ENCODE results near the gene MAST2. TPM values are rescaled to one million over a fixed set of nuclear protein-coding genes. Genes with fewer than 3 reads are reported as not detected.
"Not testable (repeated sequence)": the region's sequence is repeated elsewhere in the genome, so short reads cannot be mapped to it uniquely, and the experiment has no call there.

MAST2 gene
- total RNA-seq, 2 donors from 2014 or later, result 44.5 to 52.1 TPM

GRCh38 chr1:45942411-45942810 lies 139.0 kb downstream of the MAST2 start:
- Histone ChIP-seq H3K9me3 (peaks cover 0 to 12% of the 10 kb centered on the region in 2 donors), H3K27me3 (no peaks in the 10 kb centered on the region), H3K4me3 (no peak overlapping the region), H3K36me3 (no peaks in the 10 kb centered on the region), H3K27ac (no peak overlapping the region), H3K4me1 (peaks cover 0 to 9% of the 10 kb centered on the region in 2 donors)
- DNase-seq (ENCODE audit: low spot score), result no peak
- TF ChIP-seq CTCF (IDR thresholded peaks at IDR 0.05), result no peak

DNA sequence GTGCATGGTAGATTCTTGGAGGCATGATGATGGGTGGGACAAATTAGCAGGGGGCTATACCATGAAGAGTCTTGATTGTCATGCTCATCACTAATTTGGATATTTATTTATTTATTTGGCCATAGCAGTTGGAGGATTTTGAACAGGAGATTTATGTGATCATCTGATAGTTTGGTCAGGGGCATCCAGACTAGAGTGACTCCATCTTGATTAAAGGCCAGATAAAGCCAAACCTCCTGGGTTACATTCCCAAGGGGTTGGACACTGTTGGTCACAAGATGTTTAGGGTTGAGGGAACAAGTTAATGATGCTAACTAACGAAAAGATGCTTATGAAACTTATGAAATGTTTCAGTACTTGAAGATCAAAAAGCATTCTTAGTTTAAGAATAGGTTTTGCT lies 139.8 kb downstream of the MAST2 start:
- no peaks in the 10 kb centered on the region for H3K27me3 ChIP-seq
- no peak overlapping the region for H3K27ac ChIP-seq
- peaks cover 7% of the 10 kb centered on the region for H3K36me3 ChIP-seq
- no peak for DNase-seq (ENCODE audit: low spot score)
- no peak for TF ChIP-seq CTCF (IDR thresholded peaks at IDR 0.05)
- no peak overlapping the region for H3K4me3 ChIP-seq
- H3K9me3 ChIP-seq, result peaks cover 0 to 18% of the 10 kb centered on the region in 2 donors
- peaks cover 0 to 9% of the 10 kb centered on the region in 2 donors for H3K4me1 ChIP-seq

DNA sequence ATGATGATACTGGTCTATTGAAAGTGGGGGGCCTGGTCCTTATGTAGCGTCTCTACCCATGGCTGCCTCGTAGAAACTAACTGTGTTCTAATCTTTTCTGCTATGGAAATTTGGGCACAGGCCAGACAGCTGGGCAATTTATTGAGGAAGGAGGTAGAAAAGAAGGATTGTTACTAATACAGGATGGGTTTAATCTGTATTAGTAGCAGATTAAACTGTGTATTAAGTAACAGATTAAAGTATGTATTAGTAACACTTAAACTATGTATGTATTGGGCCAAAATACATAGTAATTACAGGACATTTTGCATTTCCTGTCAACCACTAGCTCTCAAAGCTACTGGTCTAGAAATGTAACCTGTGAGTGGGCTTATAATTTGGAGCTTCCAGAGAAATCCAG lies 142.0 kb downstream of the MAST2 start:
- Histone ChIP-seq H3K27ac (no peak overlapping the region), H3K9me3 (peaks cover 0 to 23% of the 10 kb centered on the region in 2 donors), H3K4me3 (no peak overlapping the region), H3K4me1 (peaks cover 0 to 9% of the 10 kb centered on the region in 2 donors), H3K36me3 (peaks cover 8% of the 10 kb centered on the region), H3K27me3 (no peaks in the 10 kb centered on the region)
- DNase-seq (ENCODE audit: low spot score), result no peak
- TF ChIP-seq CTCF (IDR thresholded peaks at IDR 0.05), result no peak

DNA sequence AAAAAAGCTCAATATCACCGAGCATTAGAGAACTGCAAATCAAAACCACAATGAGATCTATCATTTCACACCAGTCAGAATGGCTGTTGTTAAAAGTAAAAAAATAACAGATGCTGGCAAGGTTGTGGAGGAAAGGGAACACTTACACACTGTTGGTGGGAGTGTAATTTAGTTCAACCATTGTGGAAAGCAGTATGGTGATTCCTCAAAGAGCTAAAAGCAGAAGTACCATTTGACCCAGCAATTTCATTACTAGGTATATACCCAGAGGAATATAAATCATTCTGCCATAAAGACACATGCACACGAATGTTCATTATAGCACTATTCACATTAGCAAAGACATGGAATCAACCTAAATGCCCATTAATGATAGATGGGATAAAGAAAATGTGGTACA lies 146.1 kb downstream of the MAST2 start:
- H3K4me3 ChIP-seq; H3K36me3 ChIP-seq; DNase-seq (ENCODE audit: low spot score); H3K27ac ChIP-seq; H3K27me3 ChIP-seq: not testable (repeated sequence)
- Histone ChIP-seq H3K9me3 (peaks cover 0 to 11% of the 10 kb centered on the region in 2 donors), H3K4me1 (peaks cover 0 to 24% of the 10 kb centered on the region in 2 donors)

GRCh38 chr1:45952072-45952471 lies 148.7 kb downstream of the MAST2 start:
- TF ChIP-seq CTCF (IDR thresholded peaks at IDR 0.05), result no peak
- H3K36me3 ChIP-seq, result peaks cover 8% of the 10 kb centered on the region
- no peaks in the 10 kb centered on the region for H3K27me3 ChIP-seq
- H3K4me3 ChIP-seq, result no peak overlapping the region
- no peak for DNase-seq (ENCODE audit: low spot score)
- H3K4me1 ChIP-seq, result peaks cover 0 to 17% of the 10 kb centered on the region in 2 donors
- no peak overlapping the region for H3K27ac ChIP-seq
- H3K9me3 ChIP-seq, result peaks cover 0 to 11% of the 10 kb centered on the region in 2 donors

GRCh38 chr1:45953934-45954847 lies 150.8 kb downstream of the MAST2 start:
- peak overlapping the region; percentile 68 to 75 for H3K27ac ChIP-seq
- H3K36me3 ChIP-seq, result peaks cover under 1% of the 10 kb centered on the region
- no peaks in the 10 kb centered on the region for H3K27me3 ChIP-seq
- H3K4me3 ChIP-seq, result no peak overlapping the region
- H3K4me1 ChIP-seq, result peaks cover 0 to 26% of the 10 kb centered on the region in 2 donors
- DNase-seq (ENCODE audit: low spot score), result no peak
- TF ChIP-seq CTCF (IDR thresholded peaks at IDR 0.05), result no peak
- no peaks in the 10 kb centered on the region for H3K9me3 ChIP-seq

Data from right atrium auricular region (tissue), 2 donors.